Activated gamma-delta T cell treated with anti-CD3 and anti-CD28 coated beads, Interleukin-2, amount 50 U/mL, for 16 hours (primary cell): ENCODE measurements around the gene ETFA.

Experiments used
- DNase-seq: peaks from one replicate; pipeline ENCODE4 v3.0.0-alpha.2; 2020; ENCODE audit warnings: low read depth

The ETFA gene

DNA sequence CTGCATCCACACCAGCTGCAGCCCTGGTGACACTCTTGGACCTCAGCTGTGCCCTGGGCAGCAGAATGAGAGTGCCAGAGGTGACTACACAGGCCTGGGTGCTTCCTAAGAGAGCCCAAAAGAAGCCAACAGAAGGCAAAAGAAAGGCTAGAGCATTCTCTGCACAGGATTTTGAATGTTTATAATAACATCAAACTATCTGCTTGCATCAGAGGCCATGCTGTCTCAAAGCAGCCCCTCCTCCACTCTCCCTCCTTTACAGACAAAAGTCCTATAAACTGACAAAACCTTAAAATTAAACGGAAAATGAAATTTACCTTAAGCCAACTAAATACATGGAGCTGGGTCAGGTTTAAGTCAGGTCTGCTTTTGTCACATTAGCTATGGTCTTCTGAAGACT lies 95.6 kb downstream of the ETFA start:
- DNase-seq: no peak

DNA sequence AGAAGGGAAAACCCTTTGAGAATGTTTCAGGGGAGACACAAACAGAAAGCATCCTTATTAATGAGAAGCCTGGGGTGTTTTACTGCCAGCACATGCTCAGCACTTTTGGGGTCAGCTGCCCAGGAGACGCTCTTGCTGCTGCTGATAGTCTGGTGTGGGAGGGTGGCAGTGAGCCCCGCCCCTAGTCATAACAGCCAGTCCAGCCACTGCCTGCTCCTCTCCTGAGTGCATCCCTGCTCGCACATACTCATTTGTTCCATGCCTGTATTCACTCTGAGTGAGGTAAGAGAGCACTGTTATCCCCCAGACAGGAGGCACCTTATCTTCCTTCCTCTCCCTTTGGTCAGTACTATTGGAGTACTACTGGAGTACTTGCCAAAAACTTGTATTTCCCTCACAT lies 101.3 kb downstream of the ETFA start:
- DNase-seq: no peak

DNA sequence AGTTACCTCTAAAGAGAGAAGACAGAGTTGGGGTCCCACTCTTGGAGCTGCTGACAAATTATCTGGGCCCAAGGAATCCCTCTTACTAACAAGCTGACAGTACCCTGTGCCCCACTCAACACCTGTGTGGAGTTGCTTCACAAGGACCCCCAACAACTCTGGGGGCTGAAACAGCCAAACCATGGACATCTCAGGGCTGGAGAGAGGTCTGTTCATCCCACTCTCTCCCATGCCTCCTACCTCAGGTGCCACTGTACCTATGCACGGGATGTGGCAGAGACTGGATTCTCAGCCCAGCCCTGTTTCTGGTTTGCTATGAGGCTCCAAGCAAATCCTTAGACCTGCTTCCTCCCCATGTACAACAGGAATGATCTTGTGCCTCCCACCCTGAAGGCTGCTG lies 101.7 kb downstream of the ETFA start:
- no peak for DNase-seq

DNA sequence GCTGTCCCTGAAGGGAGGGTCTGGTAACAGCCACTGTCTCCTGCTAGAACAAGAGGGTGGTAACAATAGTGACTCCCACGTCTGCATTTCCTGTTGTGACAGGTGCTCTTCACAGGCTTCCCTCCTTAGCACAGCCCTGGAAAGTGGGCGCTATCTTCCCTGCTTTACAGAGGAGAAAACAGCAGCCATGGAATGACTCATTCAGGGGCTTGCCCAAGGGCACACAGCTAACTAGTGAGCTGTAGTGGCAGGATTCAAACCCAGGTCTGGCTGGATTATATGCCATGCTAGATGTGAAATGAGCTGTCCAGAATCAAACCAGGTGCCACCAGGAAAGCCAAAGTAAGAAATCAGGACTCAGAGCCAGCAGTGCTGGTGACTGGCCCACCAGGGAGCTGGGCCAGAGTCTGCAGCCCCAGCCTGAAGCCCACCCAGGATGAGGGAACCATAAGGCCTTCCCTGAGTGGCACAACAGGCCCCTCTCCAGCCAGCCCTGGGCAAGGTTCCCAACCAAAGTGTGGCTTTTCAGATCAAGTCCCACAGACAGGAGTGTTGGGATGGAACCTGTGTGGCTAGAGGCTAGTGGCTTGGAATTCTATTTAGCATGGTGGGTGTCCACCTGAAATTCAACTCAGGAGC lies 102.4 kb downstream of the ETFA start:
- no peak for DNase-seq

DNA sequence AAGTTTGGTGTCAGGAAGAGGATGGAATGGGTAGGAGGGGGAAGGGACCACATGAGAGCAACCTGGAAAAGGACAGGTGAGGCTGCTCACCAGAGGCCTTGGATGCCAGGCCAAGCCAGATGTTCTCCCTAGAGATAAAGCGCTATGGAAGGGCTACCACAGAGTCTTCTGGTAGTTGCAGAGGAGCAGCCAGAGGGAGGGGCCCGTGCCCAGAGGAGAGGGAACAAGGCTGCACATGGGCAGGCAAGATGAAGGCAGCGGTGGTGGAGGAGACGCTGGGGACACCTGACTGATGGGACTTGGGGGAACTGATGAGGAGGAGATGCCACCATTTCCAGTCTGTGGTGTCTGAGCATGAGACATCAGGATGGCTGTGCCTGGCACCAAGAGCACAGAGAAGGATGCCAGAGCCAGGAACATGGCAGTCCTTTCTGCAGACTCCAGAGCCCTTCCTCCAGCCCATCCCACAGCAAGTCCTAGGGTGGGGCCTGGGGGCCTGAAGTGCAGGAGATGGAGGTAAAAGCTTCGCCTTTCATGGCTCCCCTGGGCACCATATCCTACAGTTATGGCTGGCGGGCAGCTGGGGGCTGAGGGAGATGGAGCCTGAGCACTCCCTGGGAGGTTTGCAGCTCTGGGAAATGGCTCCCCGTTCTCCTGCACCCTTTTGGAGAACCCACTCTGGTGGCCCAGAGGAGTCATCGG lies 103.0 kb downstream of the ETFA start:
- DNase-seq: no peak

DNA sequence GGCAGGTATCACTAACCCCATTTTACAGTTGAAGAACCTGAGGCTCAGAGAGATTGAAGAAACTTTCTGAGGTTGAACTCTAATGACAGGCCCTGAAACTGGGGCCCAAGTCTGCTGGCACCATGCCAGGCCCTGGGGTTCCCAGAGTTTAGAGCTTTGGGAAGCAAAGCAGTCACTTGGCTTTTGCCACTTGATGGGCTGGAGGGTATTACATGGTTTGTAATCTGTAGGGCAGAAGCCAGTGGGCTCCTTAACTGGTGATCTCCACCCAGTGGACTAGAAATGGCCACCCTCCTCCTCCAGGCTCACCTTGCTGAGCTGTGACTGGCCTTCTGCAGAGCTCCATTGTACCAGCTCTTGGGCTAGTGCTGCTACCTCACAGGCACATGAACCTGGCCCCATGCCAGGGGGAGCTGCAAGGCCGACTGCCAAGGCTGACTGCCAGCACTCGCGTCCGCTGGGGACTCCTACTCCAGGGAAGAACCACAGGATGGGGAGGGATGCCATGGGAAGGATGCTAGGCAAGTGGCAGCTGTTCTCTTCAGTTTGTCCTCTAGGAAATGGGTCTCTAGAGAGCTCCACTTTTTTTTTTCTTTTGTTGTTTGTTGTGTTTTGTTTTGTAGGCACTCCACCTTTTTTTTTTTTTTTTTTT lies 104.8 kb downstream of the ETFA start:
- DNase-seq: no peak

DNA sequence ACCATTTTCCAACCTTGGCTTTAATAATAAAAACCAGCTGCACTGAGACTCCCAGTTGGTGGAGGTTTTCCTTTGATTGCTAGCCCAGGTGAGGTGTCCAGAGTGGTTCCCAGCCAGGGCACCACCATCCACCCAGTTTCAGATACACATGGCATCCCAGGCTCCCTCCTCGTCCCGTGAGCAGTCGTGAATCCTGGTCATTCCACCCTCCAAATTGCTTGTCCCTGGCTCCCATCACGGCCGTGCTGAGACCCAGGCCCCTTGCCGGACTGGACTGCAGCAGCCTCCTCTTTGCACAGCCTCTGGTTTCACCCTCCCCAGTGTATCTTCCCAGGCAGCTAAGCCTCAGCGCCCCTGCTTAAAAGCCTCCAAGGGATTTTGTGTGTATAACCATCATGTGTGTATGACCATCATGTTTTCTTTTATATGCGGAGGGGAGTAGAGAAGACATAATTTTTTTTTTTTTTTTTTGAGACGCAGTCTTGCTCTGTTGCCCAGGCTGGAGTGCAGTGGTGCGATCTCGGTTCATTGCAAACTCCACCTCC lies 106.3 kb downstream of the ETFA start:
- DNase-seq: no peak

DNA sequence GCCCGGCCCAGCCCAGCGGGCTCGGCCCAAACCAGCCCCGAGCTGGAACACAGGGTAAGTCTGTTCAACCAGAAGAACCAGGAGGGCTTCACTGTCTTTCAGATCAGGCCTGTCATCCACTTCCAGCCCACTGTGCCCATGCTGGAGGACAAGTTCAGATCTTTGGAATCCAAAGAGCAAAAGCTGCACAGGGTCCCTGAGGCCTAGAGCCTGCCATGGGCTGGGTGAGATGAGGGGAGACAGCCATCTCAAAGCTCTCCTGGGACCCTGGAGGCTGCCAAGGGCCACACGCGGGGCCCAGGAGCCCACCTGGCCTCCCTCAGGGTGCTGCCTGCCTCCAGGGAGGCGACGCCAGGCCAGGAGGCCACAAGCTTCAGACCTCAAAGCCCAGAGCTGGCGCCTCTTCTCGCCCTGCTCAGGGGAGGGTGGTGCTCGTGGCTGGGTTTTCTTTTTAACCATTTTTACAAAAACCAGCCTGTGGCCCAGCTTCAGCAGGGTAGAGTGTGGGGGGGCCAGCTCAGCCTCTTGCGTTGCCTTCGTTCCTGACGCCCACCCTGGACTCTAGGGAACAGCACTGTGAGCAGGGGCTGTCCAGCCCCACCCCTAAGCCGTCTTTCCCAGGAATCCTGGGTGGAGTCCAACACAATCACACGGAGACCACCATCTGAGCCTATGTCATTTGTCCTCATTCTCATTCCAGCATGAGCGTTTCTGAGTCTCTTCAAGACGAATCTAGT lies 107.0 kb downstream of the ETFA start:
- no peak for DNase-seq

DNA sequence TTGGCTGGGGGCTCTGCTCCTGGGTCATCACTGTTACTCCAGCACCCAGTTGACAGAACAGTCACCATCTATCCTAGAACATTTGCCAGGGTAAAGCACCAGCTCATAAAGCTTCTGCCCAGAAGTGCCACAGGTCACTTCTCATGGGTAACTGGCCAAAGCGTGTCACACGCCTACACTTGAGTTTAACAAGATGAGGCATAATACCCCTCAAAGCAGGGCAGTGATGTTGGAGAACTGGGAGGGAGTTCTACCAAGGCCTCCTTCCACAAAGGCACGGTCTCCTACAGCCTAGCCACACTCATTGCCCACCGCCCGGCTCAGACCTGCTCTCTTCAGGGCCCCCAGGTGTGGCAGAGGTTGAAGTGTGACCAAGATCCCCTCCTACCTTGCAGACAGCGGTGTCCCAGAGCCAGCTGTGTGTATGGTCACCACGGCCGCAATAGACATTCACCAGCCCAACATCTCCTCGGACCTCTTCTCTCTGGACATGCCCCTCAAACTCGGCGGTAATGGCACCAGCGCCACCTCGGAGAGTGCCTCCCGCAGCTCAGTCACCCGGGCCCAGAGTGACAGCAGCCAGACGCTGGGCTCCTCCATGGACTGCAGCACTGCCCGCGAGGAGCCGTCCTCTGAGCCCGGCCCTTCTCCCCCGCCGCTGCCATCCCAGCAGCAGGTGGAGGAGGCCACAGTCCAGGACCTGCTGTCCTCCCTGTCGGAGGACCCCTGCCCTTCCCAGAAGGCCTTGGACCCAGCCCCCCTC lies 107.7 kb downstream of the ETFA start:
- DNase-seq: no peak

DNA sequence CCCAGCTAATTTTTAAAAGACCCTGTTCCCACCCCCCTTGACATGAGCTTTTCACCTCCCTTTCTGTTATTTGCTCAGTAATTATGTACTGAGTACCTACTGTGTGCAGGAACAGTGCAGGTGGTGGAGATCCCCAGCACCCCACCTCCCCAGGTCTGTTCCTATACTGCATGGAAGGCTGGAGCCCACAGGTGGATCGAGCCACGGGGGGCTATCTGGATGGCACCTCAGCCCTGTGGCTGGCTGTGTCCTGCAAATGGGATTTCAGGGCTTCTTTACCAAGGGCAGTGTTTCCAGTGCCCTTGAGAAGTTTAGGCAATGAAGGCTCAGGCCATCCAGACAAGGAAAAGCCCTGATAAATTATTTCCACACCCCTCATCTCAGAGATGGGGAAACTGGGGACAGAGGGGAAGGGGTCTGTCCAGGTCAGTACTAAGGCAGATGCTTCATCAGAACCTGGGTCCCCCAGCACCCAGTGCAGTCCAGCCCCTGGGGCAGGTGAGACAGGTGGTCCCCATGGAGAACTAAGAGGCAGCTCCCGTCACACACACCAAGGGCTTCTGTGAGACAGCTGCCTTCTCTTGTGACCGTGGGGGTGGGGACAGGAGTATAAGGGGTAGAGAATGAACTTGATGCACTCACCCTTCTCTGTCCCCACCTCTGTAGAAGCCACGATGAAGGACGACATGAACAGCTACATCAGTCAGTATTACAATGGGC lies 109.6 kb downstream of the ETFA start:
- DNase-seq: no peak

DNA sequence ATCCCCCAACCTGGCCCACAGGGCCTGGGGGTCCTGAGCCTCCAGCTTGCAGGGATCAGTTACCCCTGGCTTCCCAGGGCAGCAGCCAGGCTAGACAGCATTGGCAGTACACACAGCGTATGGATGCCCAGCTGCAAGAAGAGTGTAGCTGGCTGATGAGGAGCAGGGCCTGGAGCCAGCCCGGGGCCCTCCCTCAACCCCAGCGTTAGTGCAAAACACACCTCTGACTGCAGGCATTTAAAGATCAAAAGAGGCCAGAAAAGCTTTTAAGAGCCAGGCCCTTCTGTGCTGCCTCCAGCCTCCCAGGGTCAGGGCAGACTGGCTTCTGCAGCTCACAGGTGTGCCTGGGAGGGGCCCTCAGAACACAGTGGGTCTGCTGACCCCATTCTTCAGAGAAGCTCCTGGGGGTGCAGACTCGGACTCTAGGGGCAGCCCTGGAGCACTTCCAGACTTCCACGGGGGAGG lies 110.6 kb downstream of the ETFA start:
- DNase-seq: no peak

DNA sequence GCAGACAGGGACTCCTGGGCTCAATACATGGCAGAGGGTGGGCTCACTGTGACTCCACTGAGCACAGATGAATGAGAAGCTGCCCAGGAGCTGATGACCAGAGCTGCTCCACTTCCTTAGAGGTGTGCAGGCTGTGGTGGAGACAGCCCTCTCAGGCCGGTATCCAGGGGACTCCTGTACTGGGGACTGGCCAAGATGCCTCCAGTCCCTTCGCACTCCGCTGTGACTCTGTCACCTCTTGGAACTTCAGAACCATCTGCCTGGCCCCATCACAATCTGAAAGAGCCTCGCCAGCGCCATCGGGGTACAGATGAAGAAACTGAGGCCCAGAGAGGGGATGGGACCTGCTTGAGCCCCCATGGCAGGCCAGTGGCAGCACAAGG lies 111.2 kb downstream of the ETFA start:
- no peak for DNase-seq

DNA sequence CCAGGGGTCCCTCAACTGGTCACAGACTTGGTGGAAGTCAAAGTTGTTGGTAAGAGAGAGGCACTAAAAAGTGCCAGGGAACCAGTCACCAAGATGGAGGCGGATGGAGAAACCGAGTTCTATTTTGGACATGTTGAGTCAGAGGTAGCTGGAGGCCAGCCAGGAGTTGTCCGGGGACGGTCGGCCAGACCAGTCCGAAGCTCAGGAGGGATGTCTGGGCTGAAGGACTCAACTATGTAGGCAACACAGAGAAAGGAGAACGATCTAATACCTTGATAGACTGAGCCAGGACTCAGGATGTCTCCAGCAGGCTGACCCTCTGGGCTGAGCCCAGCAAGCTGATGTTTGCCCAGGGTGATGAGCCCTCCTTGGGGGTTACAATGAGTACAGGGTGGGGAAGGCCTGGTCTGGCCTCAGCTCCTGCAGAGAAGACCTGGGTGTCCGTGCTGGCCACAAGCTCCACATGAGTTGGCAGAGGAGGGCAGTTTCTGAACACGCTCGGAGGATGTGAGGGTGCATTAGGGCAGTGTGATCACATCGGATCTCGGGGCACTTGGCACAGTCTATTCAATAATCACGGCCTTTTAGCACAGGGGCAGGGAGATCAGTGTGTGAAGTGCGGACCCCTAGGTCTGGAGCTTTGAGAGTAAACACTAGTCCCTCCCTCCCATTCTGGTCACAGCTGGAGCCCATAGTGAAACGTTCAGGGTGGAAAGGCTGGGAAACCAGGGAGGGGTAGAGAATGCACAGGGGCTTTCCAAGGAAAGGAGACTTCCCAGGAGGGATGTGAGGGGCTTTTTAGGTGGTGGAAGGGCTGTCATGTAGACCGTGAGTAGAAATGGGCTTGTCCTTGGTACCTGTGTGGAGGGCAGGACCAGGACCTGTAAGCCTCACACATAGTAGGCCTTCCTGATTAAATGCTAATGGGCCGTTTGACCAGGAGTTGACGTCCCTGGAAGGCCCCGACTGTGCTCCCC lies 111.9 kb downstream of the ETFA start:
- DNase-seq: no peak

DNA sequence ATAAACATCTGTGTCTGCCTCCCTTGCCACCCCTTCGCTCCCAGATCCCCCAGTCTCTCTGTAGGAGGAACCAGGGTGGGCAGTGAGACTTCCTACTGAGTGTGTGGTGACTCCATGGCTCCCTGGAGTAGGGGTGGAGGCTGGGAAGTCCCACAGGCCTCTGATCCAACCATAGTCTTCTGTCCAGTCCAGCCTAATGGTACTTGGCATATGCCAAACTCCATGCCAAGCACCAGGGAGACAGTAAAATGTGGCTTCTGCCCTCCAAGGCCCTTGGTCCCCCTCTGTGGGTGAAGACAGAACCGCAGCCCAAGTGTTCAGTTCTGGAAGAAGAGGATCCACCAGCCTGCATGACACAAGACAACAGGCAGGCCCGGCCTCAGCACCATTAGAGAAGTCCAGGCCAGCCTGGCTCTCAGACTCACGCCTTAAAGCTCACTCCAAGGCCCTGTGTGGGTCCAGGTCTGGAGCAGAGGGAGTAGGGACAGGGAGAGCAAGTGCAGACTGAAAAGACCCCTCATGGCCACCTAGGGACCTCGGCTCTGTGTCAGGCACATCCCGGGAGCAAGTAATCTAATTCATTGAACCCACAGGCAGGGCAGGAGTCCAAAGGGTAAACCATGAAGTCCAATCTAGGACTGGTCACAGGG lies 112.7 kb downstream of the ETFA start:
- no peak for DNase-seq

DNA sequence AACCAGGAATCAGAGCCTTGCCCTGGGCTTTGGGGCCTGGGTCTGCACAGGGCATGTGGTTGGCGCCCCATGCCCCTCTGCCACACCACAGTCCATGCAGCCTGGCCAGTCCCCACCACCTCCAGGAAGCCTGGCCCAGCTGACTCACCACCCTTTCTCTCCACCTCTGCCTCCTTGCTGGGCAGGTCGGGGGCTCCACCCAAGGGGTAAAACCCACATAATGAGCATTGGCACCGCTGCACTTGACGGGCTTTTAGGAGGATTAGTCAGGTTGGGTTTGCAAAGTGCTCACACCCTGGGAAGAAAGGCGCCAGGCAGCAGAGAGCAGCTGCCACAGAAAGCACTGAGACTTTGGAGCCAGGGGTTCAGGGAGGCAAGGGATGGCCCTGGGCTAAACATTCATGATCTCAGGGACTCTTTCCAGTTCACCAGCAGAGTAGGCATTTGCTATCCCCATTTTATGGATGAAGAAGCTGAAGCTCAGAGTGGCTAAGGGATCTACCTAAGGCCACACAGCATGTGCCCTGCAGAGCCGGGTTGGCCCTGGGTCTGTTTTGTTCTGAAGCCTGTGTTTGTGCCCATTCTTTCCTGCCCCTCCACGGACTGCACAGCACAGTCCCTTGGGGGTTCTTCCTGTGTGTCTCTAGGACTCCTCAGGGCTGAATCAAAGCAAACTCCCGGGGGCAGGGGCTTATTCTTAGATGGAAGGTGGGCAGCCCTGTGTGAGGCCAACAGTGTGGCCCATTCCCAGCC lies 113.4 kb downstream of the ETFA start:
- no peak for DNase-seq

DNA sequence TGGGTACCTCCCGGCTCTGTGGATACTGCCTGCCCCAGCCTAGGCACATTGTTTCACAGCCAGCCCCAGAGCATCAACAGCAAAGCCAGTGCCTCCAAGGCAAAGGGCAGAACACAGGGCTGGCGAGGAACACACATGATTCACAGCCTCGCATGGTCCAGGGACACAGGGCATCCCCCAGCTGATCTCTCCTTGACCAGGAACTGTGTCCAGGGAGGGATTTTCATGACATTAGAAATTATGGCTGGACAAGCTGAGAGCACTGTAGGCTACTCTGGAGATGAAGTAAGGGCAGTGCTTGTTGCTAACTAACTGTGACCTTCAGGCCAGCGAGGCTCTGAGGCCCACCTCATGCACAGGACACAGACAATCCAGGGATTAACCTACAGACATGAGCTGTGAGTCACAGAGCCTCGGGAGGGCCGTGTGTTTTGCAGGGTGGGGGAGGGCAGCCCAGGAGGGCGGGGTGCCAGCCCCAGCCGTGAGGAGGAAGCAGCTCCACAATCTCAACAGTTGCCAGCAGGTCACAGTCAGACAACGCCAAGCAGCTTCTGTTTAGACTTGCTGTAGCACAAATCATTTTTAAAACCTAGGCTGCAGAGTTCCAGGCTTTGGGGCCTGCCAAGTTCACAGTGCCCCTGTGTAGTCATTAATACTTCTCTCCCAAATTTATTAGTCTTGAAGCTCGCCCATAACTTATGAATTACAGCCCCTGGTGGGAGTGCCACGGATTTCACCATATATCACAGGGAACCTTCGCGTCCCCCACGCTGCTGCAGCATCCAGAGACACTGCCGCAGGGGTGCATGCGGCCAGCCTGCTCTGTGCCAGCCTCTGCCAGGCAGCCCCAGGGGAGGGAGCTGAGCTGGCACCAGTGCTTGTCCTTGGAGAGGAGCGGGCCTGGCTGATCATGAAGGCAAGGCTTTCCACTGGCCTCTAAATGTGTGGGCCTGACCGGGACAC lies 114.7 kb downstream of the ETFA start:
- DNase-seq: no peak

DNA sequence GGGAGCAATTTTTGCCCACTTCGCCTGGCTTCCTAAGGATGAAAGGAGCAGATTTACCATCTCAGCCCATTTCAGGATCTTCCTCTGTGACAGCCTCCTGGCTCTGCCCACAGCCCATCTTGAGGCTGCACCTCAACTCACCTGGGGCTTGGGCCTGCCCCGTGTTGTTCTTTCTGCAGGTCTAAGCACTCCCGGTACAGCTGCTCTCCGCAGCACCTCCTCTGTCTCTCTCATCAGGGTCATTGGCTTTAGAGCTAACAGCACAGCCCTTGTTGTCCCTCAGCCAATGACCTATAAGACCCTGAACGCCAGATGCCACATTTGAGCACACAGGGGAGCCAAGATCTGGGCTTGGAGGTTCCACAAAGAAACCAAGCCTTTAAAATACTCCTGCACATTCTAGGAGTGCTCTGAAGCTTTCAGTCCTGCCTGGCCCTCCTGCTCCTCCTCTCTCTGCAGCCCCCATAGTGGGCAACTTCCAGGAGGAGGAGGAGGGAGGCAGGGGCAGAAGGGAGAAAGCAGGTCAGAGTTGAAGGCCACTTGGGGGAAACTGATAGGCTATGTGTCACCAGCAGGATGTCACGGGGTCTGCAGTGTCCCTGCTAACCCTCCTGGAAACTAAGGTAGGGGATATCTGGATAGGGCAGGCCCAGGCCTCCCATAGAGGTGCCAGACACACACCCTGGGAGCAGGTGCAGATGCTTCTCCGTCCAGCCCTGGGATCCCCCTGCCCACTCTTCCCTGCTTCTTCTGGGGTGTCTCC lies 115.6 kb downstream of the ETFA start:
- DNase-seq: no peak
